ENCODE measurements around the gene KLHDC9.
"Not testable (repeated sequence)": the region's sequence is repeated elsewhere in the genome, so short reads cannot be mapped to it uniquely, and the experiment has no call there.

Gene KLHDC9

DNA sequence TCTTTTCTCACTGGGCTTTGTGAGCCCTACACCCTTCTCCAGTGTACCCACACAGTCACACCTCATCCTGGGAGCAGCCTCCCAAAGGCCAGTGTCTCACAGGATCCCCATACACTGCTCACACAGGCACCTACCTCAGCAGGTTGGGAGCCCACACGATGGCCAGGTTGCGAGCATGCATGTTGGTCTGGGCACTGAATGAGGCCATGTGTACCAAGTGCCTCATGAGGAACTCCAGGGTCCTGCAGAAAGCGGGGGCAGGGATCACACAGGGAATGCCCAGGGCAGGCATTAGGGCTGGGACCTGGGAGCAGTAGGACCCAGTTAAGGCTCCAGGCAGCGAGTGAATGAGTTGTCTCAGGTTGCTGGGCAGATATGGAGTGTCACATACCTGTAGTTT, 43.9 kb upstream of the KLHDC9 start:
- Histone ChIP-seq H3K4me1 (no peaks in the 10 kb centered on the region), H3K79me2 (no peaks in the 10 kb centered on the region), H3K27ac (no peak overlapping the region), H3K4me2 (ENCODE audit: low read length) (no peak overlapping the region), H3K9ac (no peak overlapping the region), H2AFZ (no peak overlapping the region), H3K9me3 (ENCODE audit: control insufficient read depth, low read length) (no peaks in the 10 kb centered on the region), H3K27me3 (ENCODE audit: control insufficient read depth, insufficient read depth, low read length) (no peaks in the 10 kb centered on the region), H3K4me3 (ENCODE audit: low read depth, low read length) (no peak overlapping the region), H3K36me3 (ENCODE audit: control insufficient read depth, insufficient read depth, low read length) (no peaks in the 10 kb centered on the region)
- TF ChIP-seq, protein P1, sequence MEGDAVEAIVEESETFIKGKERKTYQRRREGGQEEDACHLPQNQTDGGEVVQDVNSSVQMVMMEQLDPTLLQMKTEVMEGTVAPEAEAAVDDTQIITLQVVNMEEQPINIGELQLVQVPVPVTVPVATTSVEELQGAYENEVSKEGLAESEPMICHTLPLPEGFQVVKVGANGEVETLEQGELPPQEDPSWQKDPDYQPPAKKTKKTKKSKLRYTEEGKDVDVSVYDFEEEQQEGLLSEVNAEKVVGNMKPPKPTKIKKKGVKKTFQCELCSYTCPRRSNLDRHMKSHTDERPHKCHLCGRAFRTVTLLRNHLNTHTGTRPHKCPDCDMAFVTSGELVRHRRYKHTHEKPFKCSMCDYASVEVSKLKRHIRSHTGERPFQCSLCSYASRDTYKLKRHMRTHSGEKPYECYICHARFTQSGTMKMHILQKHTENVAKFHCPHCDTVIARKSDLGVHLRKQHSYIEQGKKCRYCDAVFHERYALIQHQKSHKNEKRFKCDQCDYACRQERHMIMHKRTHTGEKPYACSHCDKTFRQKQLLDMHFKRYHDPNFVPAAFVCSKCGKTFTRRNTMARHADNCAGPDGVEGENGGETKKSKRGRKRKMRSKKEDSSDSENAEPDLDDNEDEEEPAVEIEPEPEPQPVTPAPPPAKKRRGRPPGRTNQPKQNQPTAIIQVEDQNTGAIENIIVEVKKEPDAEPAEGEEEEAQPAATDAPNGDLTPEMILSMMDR (IDR thresholded peaks at IDR 0.05) = no peak

DNA sequence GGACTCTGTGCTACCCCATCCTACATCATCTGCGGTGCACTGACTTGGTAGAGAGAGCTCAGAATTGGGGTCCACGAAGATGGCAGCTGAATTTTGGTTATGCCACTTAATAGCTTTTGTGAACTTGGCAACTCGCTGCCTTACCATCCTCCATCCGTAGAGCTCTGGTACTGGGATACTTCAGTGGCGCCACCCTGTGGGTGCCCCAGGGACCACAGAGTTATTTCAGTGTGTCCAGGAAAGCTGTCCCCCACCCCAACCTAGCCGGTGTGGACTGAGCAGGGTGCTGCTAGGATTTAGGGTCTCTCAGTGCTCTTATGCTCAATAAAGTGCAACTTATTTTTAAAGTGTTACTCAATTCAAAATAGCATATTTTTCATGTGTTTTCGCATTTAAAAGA, 43.4 kb upstream of the KLHDC9 start:
- no peak overlapping the region for H2AFZ ChIP-seq
- TF ChIP-seq, protein P1 (IDR thresholded peaks at IDR 0.05) = no peak
- no peak overlapping the region for H3K4me3 ChIP-seq (ENCODE audit: low read depth, low read length)
- no peak overlapping the region for H3K27ac ChIP-seq
- H3K4me2 ChIP-seq (ENCODE audit: low read length) = no peak overlapping the region
- no peaks in the 10 kb centered on the region for H3K4me1 ChIP-seq
- H3K9ac ChIP-seq = no peak overlapping the region
- no peaks in the 10 kb centered on the region for H3K36me3 ChIP-seq (ENCODE audit: control insufficient read depth, insufficient read depth, low read length)
- H3K27me3 ChIP-seq (ENCODE audit: control insufficient read depth, insufficient read depth, low read length) = no peaks in the 10 kb centered on the region
- no peaks in the 10 kb centered on the region for H3K9me3 ChIP-seq (ENCODE audit: control insufficient read depth, low read length)
- no peaks in the 10 kb centered on the region for H3K79me2 ChIP-seq

DNA sequence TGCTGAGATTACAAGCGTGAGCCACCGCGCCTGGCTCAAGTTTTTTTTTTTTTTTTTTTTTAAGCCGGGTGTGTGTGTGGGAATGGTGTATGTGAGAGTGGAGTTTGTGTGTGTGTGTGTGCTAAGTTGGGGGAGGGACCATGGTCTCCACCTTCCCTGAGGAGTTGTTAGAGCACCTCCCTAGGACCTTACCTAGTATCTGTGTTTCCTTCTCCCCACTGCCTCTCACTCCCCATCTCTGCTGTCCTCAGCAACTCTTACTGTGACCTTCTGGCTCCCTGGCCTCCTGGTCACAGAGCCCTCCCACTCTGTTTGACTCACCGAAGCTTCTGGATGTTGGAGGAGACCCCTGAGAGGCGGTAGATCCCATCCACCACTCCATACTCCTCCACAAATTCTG, 38.9 kb upstream of the KLHDC9 start:
- no peaks in the 10 kb centered on the region for H3K4me1 ChIP-seq
- H2AFZ ChIP-seq = no peak overlapping the region
- TF ChIP-seq, protein P1 (IDR thresholded peaks at IDR 0.05) = no peak
- no peak overlapping the region for H3K9ac ChIP-seq
- no peak overlapping the region for H3K4me3 ChIP-seq (ENCODE audit: low read depth, low read length)
- H3K27me3 ChIP-seq (ENCODE audit: control insufficient read depth, insufficient read depth, low read length) = no peaks in the 10 kb centered on the region
- no peak overlapping the region for H3K4me2 ChIP-seq (ENCODE audit: low read length)
- H3K9me3 ChIP-seq (ENCODE audit: control insufficient read depth, low read length) = no peaks in the 10 kb centered on the region
- no peaks in the 10 kb centered on the region for H3K79me2 ChIP-seq
- H3K36me3 ChIP-seq (ENCODE audit: control insufficient read depth, insufficient read depth, low read length) = no peaks in the 10 kb centered on the region
- no peak overlapping the region for H3K27ac ChIP-seq

DNA sequence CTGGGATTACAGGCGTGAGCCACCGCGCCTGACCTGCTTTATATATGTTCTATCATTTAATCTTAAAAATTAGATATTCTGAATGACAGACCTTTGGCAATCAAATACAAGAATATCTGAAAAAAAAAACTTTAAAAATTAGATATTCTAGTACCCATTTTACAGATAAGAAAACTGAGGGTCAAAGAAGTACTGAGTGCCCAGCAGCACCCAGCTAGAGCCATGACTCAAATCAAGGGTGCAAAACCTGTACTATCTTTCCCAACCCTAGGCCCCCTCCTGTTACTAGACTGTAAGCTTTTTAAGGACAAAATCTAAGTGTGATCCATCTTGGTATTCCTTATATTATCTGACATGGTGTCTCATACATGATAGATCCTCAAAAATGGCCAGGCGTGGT, 36.7 kb upstream of the KLHDC9 start:
- no peak overlapping the region for H3K27ac ChIP-seq
- no peaks in the 10 kb centered on the region for H3K79me2 ChIP-seq
- H3K4me1 ChIP-seq = no peaks in the 10 kb centered on the region
- H3K36me3 ChIP-seq (ENCODE audit: control insufficient read depth, insufficient read depth, low read length) = no peaks in the 10 kb centered on the region
- H3K4me3 ChIP-seq (ENCODE audit: low read depth, low read length) = no peak overlapping the region
- TF ChIP-seq, protein P1 (IDR thresholded peaks at IDR 0.05) = no peak
- H3K9ac ChIP-seq = no peak overlapping the region
- H3K9me3 ChIP-seq (ENCODE audit: control insufficient read depth, low read length) = no peaks in the 10 kb centered on the region
- no peak overlapping the region for H3K4me2 ChIP-seq (ENCODE audit: low read length)
- no peak overlapping the region for H2AFZ ChIP-seq
- H3K27me3 ChIP-seq (ENCODE audit: control insufficient read depth, insufficient read depth, low read length) = no peaks in the 10 kb centered on the region

DNA sequence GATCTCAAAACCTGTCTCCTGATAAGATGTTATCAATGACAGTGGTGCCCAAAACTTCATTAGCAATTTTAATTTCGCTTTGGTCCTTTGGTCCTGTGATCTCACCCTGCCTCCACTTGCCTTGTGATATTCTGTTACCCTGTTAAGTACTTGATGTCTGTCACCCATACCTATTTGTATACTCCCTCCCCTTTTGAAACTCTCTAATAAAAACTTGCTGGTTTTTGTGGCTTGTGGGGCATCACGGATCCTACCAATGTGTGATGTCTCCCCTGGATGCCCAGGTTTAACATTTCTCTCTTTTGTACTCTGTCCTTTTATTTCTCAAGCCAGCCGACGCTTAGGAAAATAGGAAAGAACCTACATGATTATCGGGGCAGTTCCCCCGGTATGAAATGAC, 34.2 kb upstream of the KLHDC9 start:
- H3K27ac ChIP-seq; H3K9ac ChIP-seq; H2AFZ ChIP-seq; H3K27me3 ChIP-seq (ENCODE audit: control insufficient read depth, insufficient read depth, low read length); H3K79me2 ChIP-seq; H3K4me3 ChIP-seq (ENCODE audit: low read depth, low read length); H3K36me3 ChIP-seq (ENCODE audit: control insufficient read depth, insufficient read depth, low read length); H3K4me2 ChIP-seq (ENCODE audit: low read length); H3K9me3 ChIP-seq (ENCODE audit: control insufficient read depth, low read length); H3K4me1 ChIP-seq: not testable (repeated sequence)

DNA sequence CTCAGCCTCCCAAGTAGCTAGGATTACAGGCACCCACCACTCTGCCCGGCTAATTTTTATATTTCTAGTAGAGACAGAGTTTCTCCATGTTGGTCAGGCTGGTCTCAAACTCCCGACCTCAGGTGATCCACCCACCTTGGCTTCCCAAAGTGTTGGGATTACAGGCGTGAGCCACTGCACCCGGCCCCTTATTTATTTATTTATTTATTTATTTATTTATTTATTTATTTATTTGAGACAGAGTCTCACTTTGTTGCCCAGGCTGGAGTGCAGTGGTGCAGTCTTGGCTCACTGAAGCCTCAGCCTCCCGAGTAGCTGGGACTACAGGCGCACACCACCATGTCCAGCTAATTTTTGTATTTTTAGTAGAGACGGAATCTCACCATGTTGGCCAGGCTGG, 32.5 kb upstream of the KLHDC9 start:
- H3K27me3 ChIP-seq (ENCODE audit: control insufficient read depth, insufficient read depth, low read length); H3K79me2 ChIP-seq; H3K4me2 ChIP-seq (ENCODE audit: low read length); H3K4me1 ChIP-seq; H3K4me3 ChIP-seq (ENCODE audit: low read depth, low read length); H2AFZ ChIP-seq; H3K9me3 ChIP-seq (ENCODE audit: control insufficient read depth, low read length); H3K36me3 ChIP-seq (ENCODE audit: control insufficient read depth, insufficient read depth, low read length); H3K9ac ChIP-seq; H3K27ac ChIP-seq: not testable (repeated sequence)
